Adrenal gland (tissue), 12 donors: ENCODE data around the gene TNRC18. TPM values are rescaled to one million over a fixed set of nuclear protein-coding genes. Genes with fewer than 3 reads are reported as not detected.

ENCODE experiments used
- DNase-seq, 7 donors: peaks; one replicate each; pipeline ENCODE4 v3.0.0-alpha.2; 2019 to 2020
- H3K27ac ChIP-seq, 5 donors: fragments of 200-600 bp; sonication (generic) in 4 of 5; 1 replicate in 3 of 5; 2 replicates in 2 of 5; pipeline versions ENCODE4 v1.5.1 to v1.8.0; 2016 to 2020; ENCODE audit warnings: mild to moderate bottlenecking in 1 of 5
- H3K27me3 ChIP-seq: fragments of 200-600 bp; 2 replicates; pipeline ENCODE4 v1.8.0; 2021
- H3K36me3 ChIP-seq, 2 donors: fragments of 200-600 bp; replicated peaks in 1 of 2; 1 replicate in 1 of 2; 2 replicates in 1 of 2; pipeline versions ENCODE4 v1.5.1 to v1.8.0; 2018 to 2022
- H3K4me1 ChIP-seq, 2 donors: fragments of 200-600 bp; replicated peaks in 1 of 2; 1 replicate in 1 of 2; 2 replicates in 1 of 2; pipeline versions ENCODE4 v1.5.1 to v1.8.0; 2018 to 2021
- H3K4me3 ChIP-seq, 4 donors: fragments of 200-600 bp; sonication (generic) in 3 of 4; one replicate each; pipeline ENCODE4 v1.5.1; 2016 to 2018
- H3K9me3 ChIP-seq, 3 donors: fragments of 200-600 bp; sonication (generic) in 1 of 3; replicated peaks in 1 of 3; 1 replicate in 2 of 3; 2 replicates in 1 of 3; pipeline versions ENCODE4 v1.5.1 to v1.8.0; 2016 to 2021
- POLR2A ChIP-seq, 2 donors: fragments of 450-650 bp; IDR thresholded peaks; one replicate each; pipeline ENCODE4 v1.6.1; 2017; ENCODE audit warnings: antibody characterized with exemption in 2 of 2, mild to moderate bottlenecking in 2 of 2, moderate library complexity in 1 of 2
- WGBS, 4 donors: extraction: QIAGEN DNeasy Blood & Tissue Kit in 2 of 4; methylation state at CpG; one replicate each; pipeline versions ENCODE4 v1.1.5 to v1.1.7; 2013 to 2017; 5-methylcytosine and 5-hydroxymethylcytosine counted together
- intact Hi-C, 2 donors: fragments of 100-400 bp; cut with DNase I; formaldehyde crosslinking; loops; one replicate each; pipeline versions ENCODE4 v1.14.1 to v1.15.0; 2022 to 2023
- polyA plus RNA-seq, 3 donors: library from polyadenylated mRNA; stranded (reverse); fragments of 200-250 nt in 2 of 3; fragments of 350-450 nt in 1 of 3; fragmentation: Illumina TruSeq in 1 of 3; extraction: RNeasy Lipid Tissue Mini Kit (QIAGEN cat#74804) in 1 of 3; gene quantifications; one replicate each; pipeline ENCODE4 v1.2.3, GENCODE V29; 2013 to 2014
- total RNA-seq, 9 donors: library from RNA; depleted of rRNA in 4 of 9; stranded (reverse); fragments of >200 nt in 4 of 9; fragments of 120-200 nt in 1 of 9; fragmentation: NEBNext Ultra II Directional in 1 of 9; extraction: Animal tissue kit (Norgen Biotek cat#: 25700) in 1 of 9; gene quantifications; one replicate each; pipeline versions ENCODE4 v1.1.0 to v1.2.4, GENCODE V29; 2013 to 2023
- TF ChIP-seq, protein P1 (sequence below), 6 experiments: fragments of 450-650 bp in 4 of 6; fragments of 200-600 bp in 2 of 6; sonication (generic) in 1 of 6; IDR thresholded peaks; 1 replicate in 5 of 6; 2 replicates in 1 of 6; pipeline versions ENCODE4 v1.5.1 to v1.8.0; 2016 to 2021; ENCODE audit warnings: antibody characterized with exemption in 6 of 6, mild to moderate bottlenecking in 2 of 6, moderate library complexity in 1 of 6
- donor health status: healthy with polysubstance abuse.
- donor health status: Bipolar disorder and iron deficiency.
- donor health status: DM: yes; HTN: yes; CAD: no.
- donor health status: DM: no; HTN: no; CAD: no.
- donor health status: DM: no; HTN: no; CAD: no.
- donor health status: DM: yes; HTN: yes; CAD: no.

The TNRC18 gene
- total and polyA plus RNA-seq, 12 donors: 8.9 to 120 (median 55.4) TPM

- no peaks in the 10 kb centered on the region for H3K4me1 ChIP-seq
- no peak overlapping the region for H3K4me3 ChIP-seq
- DNase-seq: no peak
- TF ChIP-seq POLR2A (IDR thresholded peaks at IDR 0.05): no peak
- TF ChIP-seq, protein P1, sequence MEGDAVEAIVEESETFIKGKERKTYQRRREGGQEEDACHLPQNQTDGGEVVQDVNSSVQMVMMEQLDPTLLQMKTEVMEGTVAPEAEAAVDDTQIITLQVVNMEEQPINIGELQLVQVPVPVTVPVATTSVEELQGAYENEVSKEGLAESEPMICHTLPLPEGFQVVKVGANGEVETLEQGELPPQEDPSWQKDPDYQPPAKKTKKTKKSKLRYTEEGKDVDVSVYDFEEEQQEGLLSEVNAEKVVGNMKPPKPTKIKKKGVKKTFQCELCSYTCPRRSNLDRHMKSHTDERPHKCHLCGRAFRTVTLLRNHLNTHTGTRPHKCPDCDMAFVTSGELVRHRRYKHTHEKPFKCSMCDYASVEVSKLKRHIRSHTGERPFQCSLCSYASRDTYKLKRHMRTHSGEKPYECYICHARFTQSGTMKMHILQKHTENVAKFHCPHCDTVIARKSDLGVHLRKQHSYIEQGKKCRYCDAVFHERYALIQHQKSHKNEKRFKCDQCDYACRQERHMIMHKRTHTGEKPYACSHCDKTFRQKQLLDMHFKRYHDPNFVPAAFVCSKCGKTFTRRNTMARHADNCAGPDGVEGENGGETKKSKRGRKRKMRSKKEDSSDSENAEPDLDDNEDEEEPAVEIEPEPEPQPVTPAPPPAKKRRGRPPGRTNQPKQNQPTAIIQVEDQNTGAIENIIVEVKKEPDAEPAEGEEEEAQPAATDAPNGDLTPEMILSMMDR (IDR thresholded peaks at IDR 0.05): no peak
- no peaks in the 10 kb centered on the region for H3K9me3 ChIP-seq
- intact Hi-C loops: no loop called here
- no peak overlapping the region for H3K27ac ChIP-seq
- H3K27me3 ChIP-seq: no peaks in the 10 kb centered on the region
- H3K36me3 ChIP-seq: no peaks in the 10 kb centered on the region
- WGBS, 4 donors: 70 to 74% (median 72%) methylated on average over 10 to 15 of the region's 15 CpGs; no CpG with 5 or more reads in 1 of the 4 donors
Observed at GRCh38 chr7:5470167-5470532, 46.5 kb upstream of the TNRC18 start.

DNA sequence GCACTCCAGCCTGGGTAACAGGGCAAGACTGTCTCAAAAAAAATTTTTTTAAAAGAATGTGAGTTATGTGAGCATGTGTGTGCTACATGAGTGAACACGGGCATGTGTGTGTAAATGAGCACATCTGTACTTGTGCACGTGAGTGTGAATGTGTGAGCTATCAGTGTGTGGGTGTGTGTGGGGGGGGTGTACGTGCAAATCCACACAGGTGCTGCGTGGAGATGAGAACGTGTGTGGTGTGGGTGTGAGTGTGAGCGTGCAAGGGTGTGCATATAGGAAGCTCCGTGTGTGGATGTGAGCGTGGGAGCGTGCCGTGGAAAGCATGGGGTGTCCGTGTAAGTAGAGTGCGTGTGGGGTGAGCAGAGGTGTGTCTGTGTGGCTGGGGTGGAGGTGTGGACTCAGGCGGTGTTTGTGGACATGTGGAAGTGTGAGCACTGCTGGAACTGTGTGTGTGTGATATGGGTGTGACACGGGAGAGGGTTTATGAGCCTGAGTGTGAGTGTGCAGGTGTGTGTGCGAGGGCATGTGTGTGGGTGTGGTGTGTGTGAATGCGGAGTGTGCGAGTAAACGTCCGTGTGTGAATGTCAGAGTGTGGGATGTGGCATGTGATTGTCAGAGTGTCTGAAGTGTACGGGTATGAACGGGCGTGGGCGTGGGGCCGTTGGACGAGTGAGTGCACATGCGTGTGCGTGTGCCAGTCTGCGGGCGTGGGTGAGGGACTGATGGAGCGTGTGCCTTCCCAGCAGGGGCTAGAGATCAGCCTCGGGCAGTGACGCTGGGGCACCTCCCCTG, 45.9 kb upstream of the TNRC18 start:
- 89 to 90% (median 90%) methylated on average over 30 to 32 of the region's 32 CpGs for WGBS, 4 donors
- Histone ChIP-seq H3K27me3 (no peaks in the 10 kb centered on the region), H3K36me3 (no peaks in the 10 kb centered on the region), H3K9me3 (no peaks in the 10 kb centered on the region), H3K27ac (no peak overlapping the region), H3K4me3 (no peak overlapping the region), H3K4me1 (no peaks in the 10 kb centered on the region)
- TF ChIP-seq, protein P1 (IDR thresholded peaks at IDR 0.05): no peak
- no peak for TF ChIP-seq POLR2A (IDR thresholded peaks at IDR 0.05)
- intact Hi-C loops: no loop called here
- no peak for DNase-seq

DNA sequence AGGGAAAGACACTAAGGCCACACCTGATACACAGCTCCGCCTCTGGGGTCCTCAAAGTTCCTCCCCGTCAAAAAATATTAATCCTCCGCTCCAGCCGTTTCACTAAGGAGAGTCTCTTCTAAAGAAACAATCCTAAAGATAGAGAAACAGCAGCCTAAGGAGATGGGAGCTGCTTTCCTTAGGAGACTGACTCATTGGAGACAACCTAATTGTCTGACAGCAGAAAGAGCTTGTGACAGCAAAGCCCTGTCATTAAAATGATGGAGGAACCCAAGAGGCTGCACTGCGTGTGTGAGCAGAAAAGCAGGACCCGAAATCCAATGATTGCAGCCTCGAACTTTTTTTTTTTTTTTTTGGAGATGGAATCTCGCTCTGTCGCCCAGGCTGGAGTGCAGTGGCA, 44.0 kb upstream of the TNRC18 start:
- TF ChIP-seq, protein P1 (IDR thresholded peaks at IDR 0.05): no peak
- TF ChIP-seq POLR2A (IDR thresholded peaks at IDR 0.05): no peak
- H3K4me3 ChIP-seq: no peak overlapping the region
- H3K27ac ChIP-seq: no peak overlapping the region
- H3K9me3 ChIP-seq: no peaks in the 10 kb centered on the region
- WGBS, 4 donors: 84 to 92% (median 86%) methylated on average over 9 of the region's 9 CpGs
- H3K27me3 ChIP-seq: no peaks in the 10 kb centered on the region
- intact Hi-C loops: no loop called here
- DNase-seq: no peak
- no peaks in the 10 kb centered on the region for H3K36me3 ChIP-seq
- H3K4me1 ChIP-seq: no peaks in the 10 kb centered on the region

DNA sequence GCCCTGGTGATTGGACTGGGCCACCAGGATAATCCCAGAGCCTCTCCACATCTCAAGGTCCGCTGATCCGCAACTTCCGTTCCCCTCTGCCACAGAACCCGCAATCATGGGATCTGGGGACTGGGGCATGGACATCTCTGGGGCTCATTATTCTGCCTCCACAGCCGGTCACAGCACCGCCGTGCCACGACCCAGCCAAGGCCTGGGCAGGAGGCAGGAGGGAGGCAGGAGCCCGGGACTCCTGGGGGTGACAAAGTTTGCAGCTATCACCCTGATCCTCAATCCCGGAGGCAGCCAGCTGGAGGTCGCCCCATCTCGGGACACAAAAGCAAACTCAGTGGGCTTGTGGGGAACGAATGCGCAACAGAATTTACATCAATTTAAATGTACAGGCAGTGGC, 42.9 kb upstream of the TNRC18 start:
- Histone ChIP-seq H3K4me3 (no peak overlapping the region), H3K36me3 (no peaks in the 10 kb centered on the region), H3K4me1 (no peaks in the 10 kb centered on the region), H3K9me3 (no peaks in the 10 kb centered on the region), H3K27ac (no peak overlapping the region), H3K27me3 (no peaks in the 10 kb centered on the region)
- DNase-seq: no peak
- intact Hi-C loops: no loop called here
- 90 to 96% (median 94%) methylated on average over 14 of the region's 14 CpGs for WGBS, 4 donors
- TF ChIP-seq POLR2A (IDR thresholded peaks at IDR 0.05): no peak
- TF ChIP-seq, protein P1 (IDR thresholded peaks at IDR 0.05): no peak
